GM23338 (cell line): ENCODE measurements around the gene ZNF283. TPM values are rescaled to one million over a fixed set of nuclear protein-coding genes. Genes with fewer than 3 reads are reported as not detected.

Experiments
- ATAC-seq: fragments of 200-7000 bp; cut with Tn5 transposase; 3 replicates; pipeline ENCODE4 v1.9.1; 2020
- DNase-seq: peaks from one replicate; pipeline ENCODE4 v3.0.0-alpha.2; 2015; ENCODE audit warnings: low spot score
- H2AFZ ChIP-seq: fragments of 200-600 bp; sonication (generic); 2 replicates; pipeline ENCODE4 v1.8.0; 2016; ENCODE audit warnings: antibody characterized with exemption, mild to moderate bottlenecking, moderate library complexity
- H3F3A ChIP-seq: fragments of 200-600 bp; sonication (generic); replicated peaks from 2 replicates; pipeline ENCODE4 v1.8.0; 2017; ENCODE audit warnings: antibody characterized with exemption, mixed run types, low read depth
- H3K27ac ChIP-seq: fragments of 200-600 bp; sonication (generic); 2 replicates; pipeline ENCODE4 v1.6.1; 2016; ENCODE audit warnings: low read depth
- H3K27me3 ChIP-seq: fragments of 200-600 bp; sonication (generic); 2 replicates; pipeline ENCODE4 v1.8.0; 2016; ENCODE audit warnings: mild to moderate bottlenecking, mixed run types, moderate library complexity; ENCODE audit not compliant: insufficient read depth
- H3K36me3 ChIP-seq: fragments of 200-600 bp; sonication (generic); 2 replicates; pipeline ENCODE4 v1.8.0; 2016; ENCODE audit warnings: mild to moderate bottlenecking; ENCODE audit not compliant: insufficient read depth
- H3K4me1 ChIP-seq: fragments of 200-600 bp; sonication (generic); 2 replicates; pipeline ENCODE4 v1.8.0; 2016; ENCODE audit warnings: mild to moderate bottlenecking, moderate library complexity; ENCODE audit not compliant: insufficient read depth
- H3K4me2 ChIP-seq: fragments of 200-600 bp; sonication (generic); 2 replicates; pipeline ENCODE4 v1.7.1; 2017; ENCODE audit warnings: mixed run types
- H3K4me3 ChIP-seq: fragments of 200-600 bp; sonication (generic); 2 replicates; pipeline ENCODE4 v1.6.1; 2016; ENCODE audit warnings: mixed run types
- H3K79me2 ChIP-seq: fragments of 200-600 bp; sonication (generic); replicated peaks from 2 replicates; pipeline ENCODE4 v1.8.0; 2017; ENCODE audit warnings: mild to moderate bottlenecking; ENCODE audit not compliant: insufficient read depth
- H3K9me2 ChIP-seq: fragments of 200-600 bp; sonication (generic); 2 replicates; pipeline ENCODE4 v1.8.0; 2017; ENCODE audit not compliant: insufficient read depth
- H4K20me1 ChIP-seq: fragments of 200-600 bp; sonication (generic); replicated peaks from 2 replicates; pipeline ENCODE4 v1.8.0; 2017; ENCODE audit warnings: mild to moderate bottlenecking; ENCODE audit not compliant: insufficient read depth
- H3K27ac Mint-ChIP-seq: 2 replicates; pipeline ENCODE4 v1.8.0; 2020; ENCODE audit warnings: inconsistent platforms, mild to moderate bottlenecking, moderate library complexity, mixed read lengths
- H3K27me3 Mint-ChIP-seq: 3 replicates; pipeline ENCODE4 v1.8.0; 2022; ENCODE audit warnings: low read depth, mild to moderate bottlenecking, moderate library complexity, mixed read lengths, inconsistent platforms; ENCODE audit not compliant: insufficient read depth, poor library complexity
- H3K36me3 Mint-ChIP-seq: 3 replicates; pipeline ENCODE4 v1.8.0; 2021; ENCODE audit warnings: low read depth, mild to moderate bottlenecking, inconsistent platforms, moderate library complexity, mixed read lengths
- H3K4me1 Mint-ChIP-seq: 3 replicates; pipeline ENCODE4 v1.8.0; 2020; ENCODE audit warnings: mild to moderate bottlenecking, inconsistent platforms, mixed read lengths
- H3K4me3 Mint-ChIP-seq: 3 replicates; pipeline ENCODE4 v1.8.0; 2021; ENCODE audit warnings: moderate library complexity, mild to moderate bottlenecking, inconsistent platforms, mixed read lengths
- H3K9me3 Mint-ChIP-seq: 3 replicates; pipeline ENCODE4 v1.8.0; 2020; ENCODE audit warnings: moderate library complexity, mild to moderate bottlenecking, inconsistent platforms, mixed read lengths
- CREB1 ChIP-seq: fragments of 250-450 bp; sonication (Bioruptor Pico); IDR thresholded peaks from 2 replicates; pipeline ENCODE4 v1.5.0; 2020; ENCODE audit warnings: low read depth, mild to moderate bottlenecking, moderate library complexity
- EZH2 ChIP-seq: fragments of 200-600 bp; sonication (generic); IDR thresholded peaks from one replicate; pipeline ENCODE4 v1.8.0; 2017; ENCODE audit warnings: antibody characterized with exemption, mild to moderate bottlenecking, low read depth; ENCODE audit not compliant: unreplicated experiment
- EZH2phosphoT487 ChIP-seq: fragments of 200-600 bp; sonication (generic); IDR thresholded peaks from one replicate; pipeline ENCODE4 v1.8.1; 2018; ENCODE audit warnings: antibody characterized with exemption; ENCODE audit not compliant: unreplicated experiment
- JUNB ChIP-seq: IDR thresholded peaks from one replicate; pipeline ENCODE4 v1.6.1; 2016; ENCODE audit warnings: antibody characterized with exemption; ENCODE audit not compliant: unreplicated experiment
- NANOG ChIP-seq: IDR thresholded peaks from 2 replicates; pipeline ENCODE4 v1.6.1; 2016; ENCODE audit warnings: antibody characterized with exemption, borderline replicate concordance
- POLR2AphosphoS5 ChIP-seq: IDR thresholded peaks from 2 replicates; pipeline ENCODE4 v1.6.1; 2016; ENCODE audit warnings: antibody characterized with exemption, low read depth
- STAT1 ChIP-seq: IDR thresholded peaks from one replicate; pipeline ENCODE4 v1.6.1; 2016; ENCODE audit warnings: antibody characterized with exemption; ENCODE audit not compliant: unreplicated experiment
- ZNF114 ChIP-seq: fragments of 250-450 bp; sonication (Bioruptor Pico); IDR thresholded peaks from 2 replicates; pipeline ENCODE4 v1.5.0; 2020; ENCODE audit warnings: mild to moderate bottlenecking, moderate library complexity
- ZNF331 ChIP-seq: fragments of 250-450 bp; sonication (Bioruptor Pico); IDR thresholded peaks from 2 replicates; pipeline ENCODE4 v1.5.0; 2020; ENCODE audit warnings: low read depth, mild to moderate bottlenecking, moderate library complexity
- polyA plus RNA-seq: library from polyadenylated mRNA; unstranded; fragments of >200 nt; fragmentation: Nextera tagmentation; extraction: Ambion mirVana; gene quantifications from 2 replicates; pipeline ENCODE4 v1.2.1, GENCODE V29; 2016
- total RNA-seq: library from RNA; depleted of rRNA; stranded (reverse); fragments of >200 nt; shearing (Covaris generic); gene quantifications from 2 replicates; pipeline ENCODE4 v1.2.3, GENCODE V29; 2014
- TF ChIP-seq, protein P1 (sequence below): IDR thresholded peaks from one replicate; pipeline ENCODE4 v1.6.1; 2018; ENCODE audit warnings: antibody characterized with exemption; ENCODE audit not compliant: unreplicated experiment
- TF ChIP-seq, protein P2 (sequence below): IDR thresholded peaks from 2 replicates; pipeline ENCODE4 v1.6.1; 2016; ENCODE audit warnings: antibody characterized with exemption
- TF ChIP-seq, protein P3 (sequence below), 2 experiments: fragments of 200-600 bp in 1 of 2; sonication (generic) in 1 of 2; conservative IDR thresholded peaks; 2 replicates each; pipeline versions ENCODE4 v1.5.1 to v1.6.1; 2016 to 2017; ENCODE audit warnings: antibody characterized with exemption in 2 of 2, low read depth in 2 of 2, mild to moderate bottlenecking in 2 of 2, moderate library complexity in 1 of 2
- TF ChIP-seq, protein P4 (sequence below): fragments of 250-450 bp; sonication (Bioruptor Pico); IDR thresholded peaks from 2 replicates; pipeline ENCODE4 v1.5.0; 2020; ENCODE audit warnings: mild to moderate bottlenecking, moderate library complexity

ZNF283 gene
- total and polyA plus RNA-seq, 2 experiments from 2014 or later, result 3.1 to 12.0 TPM

DNA sequence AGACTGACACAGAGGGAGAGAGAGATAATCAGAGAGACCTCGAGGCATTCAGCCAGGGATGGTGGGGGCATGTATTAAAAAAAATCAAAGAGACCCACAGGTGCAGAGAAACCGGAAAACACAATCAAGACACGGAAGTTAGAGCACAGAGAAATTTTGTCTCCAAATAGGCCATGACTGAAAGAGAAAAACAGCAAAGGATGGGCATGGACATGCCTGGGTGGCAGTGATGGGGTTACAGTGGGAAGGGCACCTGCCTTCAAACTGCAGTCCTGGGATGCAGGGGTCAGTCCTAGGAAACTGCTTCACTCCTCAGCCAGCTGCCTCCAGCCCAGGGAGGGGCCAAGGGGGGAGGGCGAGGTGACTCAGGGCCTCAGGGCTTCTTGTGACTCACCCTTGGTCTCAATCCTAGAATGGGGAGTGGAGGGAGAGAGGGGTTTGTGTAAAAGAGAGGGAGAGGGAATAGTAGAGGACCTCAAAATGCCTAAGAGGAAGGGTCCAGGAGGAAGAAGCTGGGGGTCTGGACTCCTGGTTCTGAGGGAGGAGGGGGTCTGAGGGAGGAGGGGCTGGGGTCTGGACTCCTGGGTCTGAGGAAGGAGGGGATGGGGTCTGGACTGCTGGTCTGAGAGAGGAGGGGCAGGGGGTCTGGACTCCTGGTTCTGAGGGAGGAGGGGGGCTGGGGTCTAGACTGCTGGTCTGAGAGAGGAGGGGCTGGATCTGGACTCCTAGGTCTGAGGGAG lies 42.7 kb upstream of the ZNF283 start:
- Histone ChIP-seq H3K36me3 (no peaks in the 10 kb centered on the region), H4K20me1 (0 out of 2 replicates have a peak, but pooled peaks cover 4% of the 10 kb centered on the region), H3K4me1 (peaks cover 5% of the 10 kb centered on the region; the same call in 1 of the 2 replicates), H3K27ac (no peak overlapping the region), H3K9me2 (no peaks in the 10 kb centered on the region), H3K4me3 (no peak overlapping the region), H3K4me2 (no peak overlapping the region), H3F3A (no peaks in the 10 kb centered on the region), H3K79me2 (no peaks in the 10 kb centered on the region), H2AFZ (peak overlapping the region; percentile 38; the same call in 1 of the 2 replicates), H3K27me3 (0 out of 2 replicates have a peak, but pooled peaks cover 3% of the 10 kb centered on the region)
- DNase-seq, result no peak
- ATAC-seq, result no peak
- no peak overlapping the region for H3K27ac Mint-ChIP-seq
- no peak overlapping the region; the same call in 2 of the 3 replicates for H3K4me3 Mint-ChIP-seq
- H3K4me1 Mint-ChIP-seq, result peaks cover 17% of the 10 kb centered on the region
- no peaks in the 10 kb centered on the region; the same call in 2 of the 3 replicates for H3K9me3 Mint-ChIP-seq
- no peaks in the 10 kb centered on the region for H3K36me3 Mint-ChIP-seq
- peaks cover 8% of the 10 kb centered on the region for H3K27me3 Mint-ChIP-seq
- TF ChIP-seq, protein P1, sequence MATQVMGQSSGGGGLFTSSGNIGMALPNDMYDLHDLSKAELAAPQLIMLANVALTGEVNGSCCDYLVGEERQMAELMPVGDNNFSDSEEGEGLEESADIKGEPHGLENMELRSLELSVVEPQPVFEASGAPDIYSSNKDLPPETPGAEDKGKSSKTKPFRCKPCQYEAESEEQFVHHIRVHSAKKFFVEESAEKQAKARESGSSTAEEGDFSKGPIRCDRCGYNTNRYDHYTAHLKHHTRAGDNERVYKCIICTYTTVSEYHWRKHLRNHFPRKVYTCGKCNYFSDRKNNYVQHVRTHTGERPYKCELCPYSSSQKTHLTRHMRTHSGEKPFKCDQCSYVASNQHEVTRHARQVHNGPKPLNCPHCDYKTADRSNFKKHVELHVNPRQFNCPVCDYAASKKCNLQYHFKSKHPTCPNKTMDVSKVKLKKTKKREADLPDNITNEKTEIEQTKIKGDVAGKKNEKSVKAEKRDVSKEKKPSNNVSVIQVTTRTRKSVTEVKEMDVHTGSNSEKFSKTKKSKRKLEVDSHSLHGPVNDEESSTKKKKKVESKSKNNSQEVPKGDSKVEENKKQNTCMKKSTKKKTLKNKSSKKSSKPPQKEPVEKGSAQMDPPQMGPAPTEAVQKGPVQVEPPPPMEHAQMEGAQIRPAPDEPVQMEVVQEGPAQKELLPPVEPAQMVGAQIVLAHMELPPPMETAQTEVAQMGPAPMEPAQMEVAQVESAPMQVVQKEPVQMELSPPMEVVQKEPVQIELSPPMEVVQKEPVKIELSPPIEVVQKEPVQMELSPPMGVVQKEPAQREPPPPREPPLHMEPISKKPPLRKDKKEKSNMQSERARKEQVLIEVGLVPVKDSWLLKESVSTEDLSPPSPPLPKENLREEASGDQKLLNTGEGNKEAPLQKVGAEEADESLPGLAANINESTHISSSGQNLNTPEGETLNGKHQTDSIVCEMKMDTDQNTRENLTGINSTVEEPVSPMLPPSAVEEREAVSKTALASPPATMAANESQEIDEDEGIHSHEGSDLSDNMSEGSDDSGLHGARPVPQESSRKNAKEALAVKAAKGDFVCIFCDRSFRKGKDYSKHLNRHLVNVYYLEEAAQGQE, result no peak
- no peak for TF ChIP-seq ZNF114
- TF ChIP-seq STAT1, result no peak
- TF ChIP-seq EZH2, result no peak
- TF ChIP-seq, protein P2, sequence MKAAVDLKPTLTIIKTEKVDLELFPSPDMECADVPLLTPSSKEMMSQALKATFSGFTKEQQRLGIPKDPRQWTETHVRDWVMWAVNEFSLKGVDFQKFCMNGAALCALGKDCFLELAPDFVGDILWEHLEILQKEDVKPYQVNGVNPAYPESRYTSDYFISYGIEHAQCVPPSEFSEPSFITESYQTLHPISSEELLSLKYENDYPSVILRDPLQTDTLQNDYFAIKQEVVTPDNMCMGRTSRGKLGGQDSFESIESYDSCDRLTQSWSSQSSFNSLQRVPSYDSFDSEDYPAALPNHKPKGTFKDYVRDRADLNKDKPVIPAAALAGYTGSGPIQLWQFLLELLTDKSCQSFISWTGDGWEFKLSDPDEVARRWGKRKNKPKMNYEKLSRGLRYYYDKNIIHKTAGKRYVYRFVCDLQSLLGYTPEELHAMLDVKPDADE, result no peak
- no peak for TF ChIP-seq EZH2phosphoT487
- TF ChIP-seq, protein P3, sequence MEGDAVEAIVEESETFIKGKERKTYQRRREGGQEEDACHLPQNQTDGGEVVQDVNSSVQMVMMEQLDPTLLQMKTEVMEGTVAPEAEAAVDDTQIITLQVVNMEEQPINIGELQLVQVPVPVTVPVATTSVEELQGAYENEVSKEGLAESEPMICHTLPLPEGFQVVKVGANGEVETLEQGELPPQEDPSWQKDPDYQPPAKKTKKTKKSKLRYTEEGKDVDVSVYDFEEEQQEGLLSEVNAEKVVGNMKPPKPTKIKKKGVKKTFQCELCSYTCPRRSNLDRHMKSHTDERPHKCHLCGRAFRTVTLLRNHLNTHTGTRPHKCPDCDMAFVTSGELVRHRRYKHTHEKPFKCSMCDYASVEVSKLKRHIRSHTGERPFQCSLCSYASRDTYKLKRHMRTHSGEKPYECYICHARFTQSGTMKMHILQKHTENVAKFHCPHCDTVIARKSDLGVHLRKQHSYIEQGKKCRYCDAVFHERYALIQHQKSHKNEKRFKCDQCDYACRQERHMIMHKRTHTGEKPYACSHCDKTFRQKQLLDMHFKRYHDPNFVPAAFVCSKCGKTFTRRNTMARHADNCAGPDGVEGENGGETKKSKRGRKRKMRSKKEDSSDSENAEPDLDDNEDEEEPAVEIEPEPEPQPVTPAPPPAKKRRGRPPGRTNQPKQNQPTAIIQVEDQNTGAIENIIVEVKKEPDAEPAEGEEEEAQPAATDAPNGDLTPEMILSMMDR (conservative IDR thresholded peaks at IDR 0.05; ENCODE audit: low read depth in 2 of 2), result no peak
- TF ChIP-seq, protein P4, sequence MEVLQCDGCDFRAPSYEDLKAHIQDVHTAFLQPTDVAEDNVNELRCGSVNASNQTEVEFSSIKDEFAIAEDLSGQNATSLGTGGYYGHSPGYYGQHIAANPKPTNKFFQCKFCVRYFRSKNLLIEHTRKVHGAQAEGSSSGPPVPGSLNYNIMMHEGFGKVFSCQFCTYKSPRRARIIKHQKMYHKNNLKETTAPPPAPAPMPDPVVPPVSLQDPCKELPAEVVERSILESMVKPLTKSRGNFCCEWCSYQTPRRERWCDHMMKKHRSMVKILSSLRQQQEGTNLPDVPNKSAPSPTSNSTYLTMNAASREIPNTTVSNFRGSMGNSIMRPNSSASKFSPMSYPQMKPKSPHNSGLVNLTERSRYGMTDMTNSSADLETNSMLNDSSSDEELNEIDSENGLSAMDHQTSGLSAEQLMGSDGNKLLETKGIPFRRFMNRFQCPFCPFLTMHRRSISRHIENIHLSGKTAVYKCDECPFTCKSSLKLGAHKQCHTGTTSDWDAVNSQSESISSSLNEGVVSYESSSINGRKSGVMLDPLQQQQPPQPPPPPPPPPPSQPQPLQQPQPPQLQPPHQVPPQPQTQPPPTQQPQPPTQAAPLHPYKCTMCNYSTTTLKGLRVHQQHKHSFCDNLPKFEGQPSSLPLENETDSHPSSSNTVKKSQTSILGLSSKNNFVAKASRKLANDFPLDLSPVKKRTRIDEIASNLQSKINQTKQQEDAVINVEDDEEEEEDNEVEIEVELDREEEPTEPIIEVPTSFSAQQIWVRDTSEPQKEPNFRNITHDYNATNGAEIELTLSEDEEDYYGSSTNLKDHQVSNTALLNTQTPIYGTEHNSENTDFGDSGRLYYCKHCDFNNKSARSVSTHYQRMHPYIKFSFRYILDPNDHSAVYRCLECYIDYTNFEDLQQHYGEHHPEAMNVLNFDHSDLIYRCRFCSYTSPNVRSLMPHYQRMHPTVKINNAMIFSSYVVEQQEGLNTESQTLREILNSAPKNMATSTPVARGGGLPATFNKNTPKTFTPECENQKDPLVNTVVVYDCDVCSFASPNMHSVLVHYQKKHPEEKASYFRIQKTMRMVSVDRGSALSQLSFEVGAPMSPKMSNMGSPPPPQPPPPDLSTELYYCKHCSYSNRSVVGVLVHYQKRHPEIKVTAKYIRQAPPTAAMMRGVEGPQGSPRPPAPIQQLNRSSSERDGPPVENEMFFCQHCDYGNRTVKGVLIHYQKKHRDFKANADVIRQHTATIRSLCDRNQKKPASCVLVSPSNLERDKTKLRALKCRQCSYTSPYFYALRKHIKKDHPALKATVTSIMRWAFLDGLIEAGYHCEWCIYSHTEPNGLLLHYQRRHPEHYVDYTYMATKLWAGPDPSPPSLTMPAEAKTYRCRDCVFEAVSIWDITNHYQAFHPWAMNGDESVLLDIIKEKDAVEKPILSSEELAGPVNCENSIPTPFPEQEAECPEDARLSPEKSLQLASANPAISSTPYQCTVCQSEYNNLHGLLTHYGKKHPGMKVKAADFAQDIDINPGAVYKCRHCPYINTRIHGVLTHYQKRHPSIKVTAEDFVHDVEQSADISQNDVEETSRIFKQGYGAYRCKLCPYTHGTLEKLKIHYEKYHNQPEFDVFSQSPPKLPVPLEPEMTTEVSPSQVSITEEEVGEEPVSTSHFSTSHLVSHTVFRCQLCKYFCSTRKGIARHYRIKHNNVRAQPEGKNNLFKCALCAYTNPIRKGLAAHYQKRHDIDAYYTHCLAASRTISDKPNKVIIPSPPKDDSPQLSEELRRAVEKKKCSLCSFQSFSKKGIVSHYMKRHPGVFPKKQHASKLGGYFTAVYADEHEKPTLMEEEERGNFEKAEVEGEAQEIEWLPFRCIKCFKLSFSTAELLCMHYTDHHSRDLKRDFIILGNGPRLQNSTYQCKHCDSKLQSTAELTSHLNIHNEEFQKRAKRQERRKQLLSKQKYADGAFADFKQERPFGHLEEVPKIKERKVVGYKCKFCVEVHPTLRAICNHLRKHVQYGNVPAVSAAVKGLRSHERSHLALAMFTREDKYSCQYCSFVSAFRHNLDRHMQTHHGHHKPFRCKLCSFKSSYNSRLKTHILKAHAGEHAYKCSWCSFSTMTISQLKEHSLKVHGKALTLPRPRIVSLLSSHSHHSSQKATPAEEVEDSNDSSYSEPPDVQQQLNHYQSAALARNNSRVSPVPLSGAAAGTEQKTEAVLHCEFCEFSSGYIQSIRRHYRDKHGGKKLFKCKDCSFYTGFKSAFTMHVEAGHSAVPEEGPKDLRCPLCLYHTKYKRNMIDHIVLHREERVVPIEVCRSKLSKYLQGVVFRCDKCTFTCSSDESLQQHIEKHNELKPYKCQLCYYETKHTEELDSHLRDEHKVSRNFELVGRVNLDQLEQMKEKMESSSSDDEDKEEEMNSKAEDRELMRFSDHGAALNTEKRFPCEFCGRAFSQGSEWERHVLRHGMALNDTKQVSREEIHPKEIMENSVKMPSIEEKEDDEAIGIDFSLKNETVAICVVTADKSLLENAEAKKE (CRISPR knock-in tag), result no peak
- TF ChIP-seq POLR2AphosphoS5, result no peak
- TF ChIP-seq ZNF331 (CRISPR knock-in tag), result no peak
- no peak for TF ChIP-seq CREB1 (CRISPR knock-in tag)
- no peak for TF ChIP-seq JUNB
- TF ChIP-seq NANOG, result no peak
